GM23338 (cell line): ENCODE data around the gene CMIP.

Source experiments
- CTCF ChIP-seq, 2 experiments: fragments of 200-600 bp in 1 of 2; sonication (generic) in 1 of 2; conservative IDR thresholded peaks; 2 replicates each; pipeline versions ENCODE4 v1.5.1 to v1.6.1; 2016 to 2017; ENCODE audit warnings: antibody characterized with exemption in 2 of 2, low read depth in 2 of 2, mild to moderate bottlenecking in 2 of 2, moderate library complexity in 1 of 2
- POLR2AphosphoS5 ChIP-seq: IDR thresholded peaks from 2 replicates; pipeline ENCODE4 v1.6.1; 2016; ENCODE audit warnings: antibody characterized with exemption, low read depth
- STAT1 ChIP-seq: IDR thresholded peaks from one replicate; pipeline ENCODE4 v1.6.1; 2016; ENCODE audit warnings: antibody characterized with exemption; ENCODE audit not compliant: unreplicated experiment

GRCh38 chr16:81545470-81546250 is 101.1 kb downstream of the CMIP start:
- TF ChIP-seq CTCF (conservative IDR thresholded peaks at IDR 0.05; ENCODE audit: low read depth in 2 of 2), result no peak
- no peak for TF ChIP-seq STAT1
- TF ChIP-seq POLR2AphosphoS5, result no peak
